D341Med (cell line): ENCODE measurements around the gene ZNF787.
A peak's percentile ranks its signal among the peaks of the same experiment; 100 is the strongest.
"Not testable (repeated sequence)": the region's sequence is repeated elsewhere in the genome, so short reads cannot be mapped to it uniquely, and the experiment has no call there.

Experiments used
- DNase-seq: peaks from one replicate; pipeline ENCODE4 v3.0.0; 2012; ENCODE audit warnings: low spot score

The ZNF787 gene

GRCh38 chr19:56105090-56105701 is 15.9 kb downstream of the ZNF787 start:
- DNase-seq = peak; percentile 89

- no peak for DNase-seq
These were observed 16.7 kb downstream of the ZNF787 start for GRCh38 chr19:56104423-56104822.

GRCh38 chr19:56103027-56103614 is 18.0 kb downstream of the ZNF787 start:
- DNase-seq = no peak

- no peak for DNase-seq
These were observed 19.2 kb downstream of the ZNF787 start for GRCh38 chr19:56101746-56102535.

GRCh38 chr19:56101095-56101494 is 20.0 kb downstream of the ZNF787 start:
- no peak for DNase-seq

- no peak for DNase-seq
These were observed 21.2 kb downstream of the ZNF787 start for GRCh38 chr19:56099638-56100539.

GRCh38 chr19:56098731-56099568 is 22.1 kb downstream of the ZNF787 start:
- DNase-seq = no peak

- not testable (repeated sequence) for DNase-seq
These were observed 22.9 kb downstream of the ZNF787 start for GRCh38 chr19:56098237-56098636.

GRCh38 chr19:56097776-56098175 is 23.3 kb downstream of the ZNF787 start:
- DNase-seq = no peak

GRCh38 chr19:56097306-56097705 is 23.8 kb downstream of the ZNF787 start:
- no peak for DNase-seq

GRCh38 chr19:56096665-56097064 is 24.4 kb downstream of the ZNF787 start:
- DNase-seq = no peak

- DNase-seq = no peak
These were observed 26.6 kb downstream of the ZNF787 start for GRCh38 chr19:56094449-56094848.

- DNase-seq = no peak
These were observed 28.1 kb downstream of the ZNF787 start for GRCh38 chr19:56092685-56093631.

- DNase-seq = no peak
These were observed 29.1 kb downstream of the ZNF787 start for GRCh38 chr19:56091751-56092546.

GRCh38 chr19:56091066-56091490 is 30.0 kb downstream of the ZNF787 start:
- no peak for DNase-seq

- no peak for DNase-seq
These were observed 31.8 kb downstream of the ZNF787 start for GRCh38 chr19:56089344-56089743.

GRCh38 chr19:56088497-56089215 is 32.4 kb downstream of the ZNF787 start:
- no peak for DNase-seq

GRCh38 chr19:56087647-56088496 is 33.2 kb downstream of the ZNF787 start:
- DNase-seq = no peak
